HepG2 (cell line): ENCODE data around the gene PRRT1B. TPM values are rescaled to one million over a fixed set of nuclear protein-coding genes. Genes with fewer than 3 reads are reported as not detected.

Source experiments
- AHDC1 ChIP-seq: sonication (generic); formaldehyde crosslinking; IDR thresholded peaks from 2 replicates; pipeline ENCODE4 v1.5.1; 2020; ENCODE audit warnings: mild to moderate bottlenecking, missing genetic modification reagents, borderline replicate concordance
- DPF2 ChIP-seq: sonication (generic); formaldehyde crosslinking; IDR thresholded peaks from 2 replicates; pipeline ENCODE4 v1.4.0; 2020; ENCODE audit warnings: mild to moderate bottlenecking, low read depth, missing genetic modification reagents, borderline replicate concordance
- HOXD1 ChIP-seq: sonication (generic); formaldehyde crosslinking; IDR thresholded peaks from 2 replicates; pipeline ENCODE4 v1.5.0; 2020; ENCODE audit warnings: missing genetic modification reagents
- RAD21 ChIP-seq: fragments of 450-650 bp; formaldehyde crosslinking; IDR thresholded peaks from 2 replicates; pipeline ENCODE4 v1.5.0; 2020; ENCODE audit warnings: mild to moderate bottlenecking
- ZBTB4 ChIP-seq: sonication (generic); formaldehyde crosslinking; IDR thresholded peaks from 2 replicates; pipeline ENCODE4 v1.4.0; 2020; ENCODE audit warnings: missing genetic modification reagents, mild to moderate bottlenecking, borderline replicate concordance
- ZBTB46 ChIP-seq: sonication (generic); formaldehyde crosslinking; IDR thresholded peaks from 2 replicates; pipeline ENCODE4 v1.4.0; 2020; ENCODE audit warnings: mild to moderate bottlenecking, missing genetic modification reagents, borderline replicate concordance
- ZFP36 ChIP-seq: fragments of 150-350 bp; IDR thresholded peaks from 2 replicates; pipeline ENCODE4 v1.6.1; 2018; ENCODE audit warnings: borderline replicate concordance, low read length, low read depth; ENCODE audit not compliant: partially characterized antibody
- ZNF20 ChIP-seq: sonication (generic); formaldehyde crosslinking; IDR thresholded peaks from 2 replicates; pipeline ENCODE4 v1.4.0; 2020; ENCODE audit warnings: mild to moderate bottlenecking, moderate library complexity, missing genetic modification reagents
- ZNF331 ChIP-seq: sonication (generic); formaldehyde crosslinking; IDR thresholded peaks from 2 replicates; pipeline ENCODE4 v1.4.0; 2020; ENCODE audit warnings: missing genetic modification reagents
- ZNF383 ChIP-seq: sonication (generic); formaldehyde crosslinking; IDR thresholded peaks from 2 replicates; pipeline ENCODE4 v1.4.0; 2020; ENCODE audit warnings: missing genetic modification reagents, mild to moderate bottlenecking, borderline replicate concordance
- ZNF557 ChIP-seq: sonication (generic); formaldehyde crosslinking; IDR thresholded peaks from 2 replicates; pipeline ENCODE4 v1.4.0; 2020; ENCODE audit warnings: missing genetic modification reagents
- ZNF644 ChIP-seq: IDR thresholded peaks from 2 replicates; pipeline ENCODE4 v1.6.1; 2016; ENCODE audit warnings: low read depth
- ZNF691 ChIP-seq: sonication (generic); formaldehyde crosslinking; IDR thresholded peaks from 2 replicates; pipeline ENCODE4 v1.4.0; 2020; ENCODE audit warnings: missing genetic modification reagents, low read depth, mild to moderate bottlenecking, borderline replicate concordance
- ZNF878 ChIP-seq: sonication (generic); formaldehyde crosslinking; IDR thresholded peaks from 2 replicates; pipeline ENCODE4 v1.8.1; 2023; ENCODE audit warnings: mild to moderate bottlenecking, missing genetic modification reagents, moderate library complexity
- polyA plus RNA-seq, 8 experiments: library from polyadenylated mRNA; depleted of rRNA in 3 of 8; stranded (reverse) in 7 of 8; unstranded in 1 of 8; fragments of >200 nt; fragmentation: Illumina TruSeq in 4 of 8; extraction: Trizol in 4 of 8; gene quantifications; 2 replicates each; pipeline versions ENCODE4 v1.2.1 to v1.2.3, GENCODE V29; 2011 to 2016; ENCODE audit warnings: low read depth in 4 of 8, missing spikeins in 1 of 8, mixed read lengths in 1 of 8; ENCODE audit not compliant: insufficient read depth in 1 of 8
- total RNA-seq, 5 experiments: library from RNA; depleted of rRNA; stranded (reverse); fragments of >200 nt; fragmentation: Illumina TruSeq; extraction: Trizol; gene quantifications; 2 replicates each; pipeline ENCODE4 v1.2.3, GENCODE V29; 2016; ENCODE audit warnings: low read depth in 1 of 5

PRRT1B gene
- total and polyA plus RNA-seq, 2 of the 13 experiments (the other 11 are each of a cell fraction or from before 2014, with no cell fraction given) = not detected

- TF ChIP-seq AHDC1 (CRISPR knock-in tag) = no peak
- TF ChIP-seq ZNF691 (CRISPR knock-in tag) = no peak
- no peak for TF ChIP-seq ZNF383
- no peak for TF ChIP-seq ZNF20
- TF ChIP-seq ZNF644 (CRISPR knock-in tag) = no peak
- no peak for TF ChIP-seq DPF2
- TF ChIP-seq ZNF331 = no peak
- no peak for TF ChIP-seq ZBTB4 (CRISPR knock-in tag)
- no peak for TF ChIP-seq ZFP36
- no peak for TF ChIP-seq ZNF878
- no peak for TF ChIP-seq HOXD1 (CRISPR knock-in tag)
- no peak for TF ChIP-seq ZNF557
- no peak for TF ChIP-seq ZBTB46 (CRISPR knock-in tag)
- no peak for TF ChIP-seq RAD21
Measured at GRCh38 chr9:131511416-131511815, 33.9 kb upstream of the PRRT1B start (continued).
